SIG-M5 treated with dmso at 0.1 percent for 504 hours (cell line): ENCODE data around the gene PRR4.

Experiments
- DNase-seq: peaks from one replicate; lab custom pipeline; 2025; ENCODE audit not compliant: unreplicated experiment; lab: John Stamatoyannopoulos, UW

The PRR4 gene

DNA sequence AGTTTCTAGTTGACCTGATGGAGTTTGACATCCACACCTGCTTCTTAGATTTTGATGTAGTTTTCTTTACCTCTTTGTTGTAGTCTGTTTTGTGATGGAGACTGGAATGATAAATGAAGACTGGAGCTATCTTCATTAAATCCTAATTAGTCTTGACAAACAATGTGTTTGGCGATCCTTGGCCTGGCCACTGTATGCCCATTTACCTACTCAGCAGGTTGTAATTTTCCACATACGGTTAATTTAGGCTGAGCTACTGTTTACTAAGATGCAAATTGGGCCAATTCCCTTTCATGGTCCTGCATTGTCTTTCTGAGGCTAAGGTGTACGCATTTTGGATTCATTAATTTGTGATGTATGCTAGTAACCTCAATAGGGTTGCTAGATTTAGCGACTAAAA is 46.7 kb downstream of the PRR4 start, which contains the start of gene TAS2R7:
TSS of gene TAS2R7 (minus strand) at position 41 of the 400 bp plus-strand sequence. CDS start 57 bp downstream, outside the sequence.
- no peak for DNase-seq

DNA sequence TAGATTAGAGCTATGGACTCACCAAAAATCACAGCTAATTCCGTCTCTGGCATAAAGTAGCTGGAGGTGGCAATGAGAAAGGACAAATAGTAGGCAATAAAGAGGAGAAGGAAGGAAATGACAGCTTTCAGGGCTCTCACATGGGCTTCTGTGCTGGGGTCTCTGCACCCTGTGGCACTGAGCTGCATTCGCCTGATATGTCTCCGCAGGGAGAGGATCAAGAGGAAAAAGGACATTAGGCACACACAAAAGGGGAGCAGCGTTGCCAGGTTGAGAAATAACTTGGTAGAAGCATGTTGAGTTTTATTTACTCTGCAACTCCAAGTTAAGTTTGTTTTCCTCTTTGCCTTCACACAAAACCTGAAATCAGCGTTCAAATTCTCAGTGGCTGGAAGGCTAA is 47.5 kb downstream of the PRR4 start:
- no peak for DNase-seq
